NB4 (cell line): ENCODE results near the gene ENAH.

ENCODE experiments used
- POLR2A ChIP-seq: IDR thresholded peaks from 2 replicates; pipeline ENCODE4 v1.6.1; 2011; ENCODE audit warnings: mild to moderate bottlenecking; ENCODE audit not compliant: insufficient read length; ENCODE audit errors: extremely low read depth
- TF ChIP-seq, protein P1 (sequence below): IDR thresholded peaks from one replicate; pipeline ENCODE4 v1.5.1; 2012; ENCODE audit warnings: low read depth, low read length

DNA sequence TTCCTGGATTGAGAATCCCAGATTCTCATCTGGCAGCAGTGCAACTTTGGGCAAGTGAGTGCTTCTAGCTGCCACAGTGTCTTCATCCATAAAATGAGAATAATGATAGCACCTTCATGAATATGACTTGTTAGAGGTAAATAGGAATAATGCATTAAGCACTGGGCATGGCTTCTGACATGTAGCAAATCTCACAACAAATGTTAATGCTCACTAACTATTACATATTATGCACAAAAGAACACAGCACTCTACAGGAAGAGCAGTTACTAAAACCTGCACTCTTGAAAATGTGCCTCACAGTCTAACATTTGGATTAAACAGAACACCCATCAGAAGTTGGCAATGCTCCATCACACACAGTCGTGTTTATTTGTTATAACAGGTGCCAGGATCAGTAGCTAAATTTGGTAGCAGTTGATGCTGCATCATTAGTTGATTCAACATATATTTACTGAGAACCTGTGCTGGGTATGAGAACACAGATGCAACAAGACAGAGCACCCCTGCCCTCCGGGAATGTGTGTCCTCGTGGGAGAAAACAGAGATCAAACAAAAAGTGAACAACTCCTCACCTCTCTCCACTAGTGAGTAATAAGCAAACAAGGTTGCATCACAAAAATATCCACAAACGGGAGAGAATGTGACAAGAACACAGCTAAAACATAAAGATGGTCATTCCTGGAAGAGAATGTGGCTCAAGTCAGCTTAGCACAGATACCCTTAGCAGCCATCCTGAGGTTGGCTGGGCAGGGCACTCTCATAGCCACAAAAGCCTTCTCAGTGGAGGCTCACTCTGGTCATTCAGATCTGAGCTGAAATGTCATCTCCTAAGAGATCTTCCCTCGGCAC, 198.9 kb downstream of the ENAH start:
- TF ChIP-seq, protein P1, sequence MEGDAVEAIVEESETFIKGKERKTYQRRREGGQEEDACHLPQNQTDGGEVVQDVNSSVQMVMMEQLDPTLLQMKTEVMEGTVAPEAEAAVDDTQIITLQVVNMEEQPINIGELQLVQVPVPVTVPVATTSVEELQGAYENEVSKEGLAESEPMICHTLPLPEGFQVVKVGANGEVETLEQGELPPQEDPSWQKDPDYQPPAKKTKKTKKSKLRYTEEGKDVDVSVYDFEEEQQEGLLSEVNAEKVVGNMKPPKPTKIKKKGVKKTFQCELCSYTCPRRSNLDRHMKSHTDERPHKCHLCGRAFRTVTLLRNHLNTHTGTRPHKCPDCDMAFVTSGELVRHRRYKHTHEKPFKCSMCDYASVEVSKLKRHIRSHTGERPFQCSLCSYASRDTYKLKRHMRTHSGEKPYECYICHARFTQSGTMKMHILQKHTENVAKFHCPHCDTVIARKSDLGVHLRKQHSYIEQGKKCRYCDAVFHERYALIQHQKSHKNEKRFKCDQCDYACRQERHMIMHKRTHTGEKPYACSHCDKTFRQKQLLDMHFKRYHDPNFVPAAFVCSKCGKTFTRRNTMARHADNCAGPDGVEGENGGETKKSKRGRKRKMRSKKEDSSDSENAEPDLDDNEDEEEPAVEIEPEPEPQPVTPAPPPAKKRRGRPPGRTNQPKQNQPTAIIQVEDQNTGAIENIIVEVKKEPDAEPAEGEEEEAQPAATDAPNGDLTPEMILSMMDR, result no peak
- TF ChIP-seq POLR2A, result no peak
